IMR-90 (cell line): ENCODE results near the gene SUGCT. TPM values are rescaled to one million over a fixed set of nuclear protein-coding genes. Genes with fewer than 3 reads are reported as not detected.

ENCODE experiments used
- ATAC-seq: fragments of 200-7000 bp; cut with Tn5 transposase; 2 replicates; pipeline ENCODE4 v1.9.1; 2020; ENCODE audit warnings: low read depth, mild to moderate bottlenecking, moderate library complexity
- BruUV-seq: library from RNA; stranded (reverse); fragments of 400-500 nt; replicated peaks from 2 replicates; lab custom pipeline; 2021; lab: Mats Ljungman, UMichigan
- CTCF ChIA-PET: fragments of 300-600 bp; formaldehyde crosslinking; extraction: SDS; loops from one replicate; lab custom pipeline; 2021; ENCODE audit warnings: antibody characterized with exemption; lab: Yijun Ruan, JAX
- POLR2A ChIA-PET: fragments of 300-600 bp; sonication (Branson Sonifier 250); formaldehyde crosslinking; loops from one replicate; lab custom pipeline; 2022; ENCODE audit warnings: antibody characterized with exemption; ENCODE audit not compliant: unreplicated experiment; lab: Charles Lee
- DNase-seq: peaks from one replicate; pipeline ENCODE4 v3.0.0; 2013
- H2AFZ ChIP-seq: replicated peaks from 2 replicates; pipeline ENCODE3; 2013; ENCODE audit warnings: low read length, mild to moderate bottlenecking; ENCODE audit not compliant: poor library complexity
- H2AK5ac ChIP-seq: 2 replicates; pipeline ENCODE4 v1.6.1; 2013; ENCODE audit warnings: low read depth, low read length, inconsistent platforms
- H2AK9ac ChIP-seq: replicated peaks from 2 replicates; pipeline ENCODE3; 2013; ENCODE audit warnings: mild to moderate bottlenecking, low read depth, low read length, moderate library complexity; ENCODE audit not compliant: poor library complexity
- H2BK120ac ChIP-seq: 2 replicates; pipeline ENCODE4 v1.6.1; 2013; ENCODE audit warnings: low read depth, low read length, inconsistent platforms
- H2BK15ac ChIP-seq: 3 replicates; pipeline ENCODE4 v1.6.1; 2013; ENCODE audit warnings: low read depth, low read length, inconsistent platforms
- H2BK20ac ChIP-seq: 2 replicates; pipeline ENCODE4 v1.6.1; 2013; ENCODE audit warnings: low read depth, mild to moderate bottlenecking, inconsistent platforms, low read length, moderate library complexity
- H2BK5ac ChIP-seq: 2 replicates; pipeline ENCODE4 v1.6.1; 2013; ENCODE audit warnings: mild to moderate bottlenecking, low read depth, low read length, inconsistent platforms; ENCODE audit not compliant: poor library complexity, severe bottlenecking
- H3K14ac ChIP-seq: replicated peaks from 2 replicates; pipeline ENCODE4 v1.6.1; 2013; ENCODE audit warnings: low read depth, low read length, inconsistent platforms
- H3K18ac ChIP-seq: 2 replicates; pipeline ENCODE4 v1.6.1; 2013; ENCODE audit warnings: low read depth, low read length, control low read depth
- H3K23ac ChIP-seq: 2 replicates; pipeline ENCODE4 v1.6.1; 2013; ENCODE audit warnings: low read depth, low read length, inconsistent platforms
- H3K27ac ChIP-seq: 2 replicates; pipeline ENCODE4 v1.5.1; 2013; ENCODE audit warnings: mild to moderate bottlenecking, control low read depth, low read length; ENCODE audit not compliant: insufficient read depth
- H3K27me3 ChIP-seq: 2 replicates; pipeline ENCODE4 v1.6.1; 2013; ENCODE audit warnings: low read length; ENCODE audit not compliant: control insufficient read depth, insufficient read depth
- H3K36me3 ChIP-seq: 2 replicates; pipeline ENCODE4 v1.6.1; 2013; ENCODE audit warnings: low read length, mixed read lengths; ENCODE audit not compliant: control insufficient read depth, insufficient read depth
- H3K4ac ChIP-seq: 2 replicates; pipeline ENCODE4 v1.6.1; 2013; ENCODE audit warnings: low read depth, low read length, inconsistent platforms
- H3K4me1 ChIP-seq: 2 replicates; pipeline ENCODE4 v1.6.1; 2013; ENCODE audit warnings: low read length, mixed read lengths; ENCODE audit not compliant: control insufficient read depth, insufficient read depth
- H3K4me2 ChIP-seq: 2 replicates; pipeline ENCODE4 v1.6.1; 2013; ENCODE audit warnings: low read depth, mild to moderate bottlenecking, control low read depth, low read length, moderate library complexity
- H3K4me3 ChIP-seq: 2 replicates; pipeline ENCODE4 v1.5.1; 2013; ENCODE audit warnings: low read depth, mild to moderate bottlenecking, control low read depth, low read length, moderate library complexity; ENCODE audit not compliant: insufficient read depth
- H3K56ac ChIP-seq: 2 replicates; pipeline ENCODE4 v1.6.1; 2013; ENCODE audit warnings: low read length, inconsistent platforms; ENCODE audit not compliant: insufficient read depth; ENCODE audit errors: extremely low read depth
- H3K79me1 ChIP-seq, 2 experiments: 2 replicates each; pipeline ENCODE4 v1.6.1; 2013; ENCODE audit warnings: low read length in 2 of 2, inconsistent platforms in 1 of 2, low read depth in 1 of 2
- H3K9ac ChIP-seq: 2 replicates; pipeline ENCODE4 v1.6.1; 2013; ENCODE audit warnings: low read depth, low read length, control low read depth
- H3K9me1 ChIP-seq: 2 replicates; pipeline ENCODE4 v1.6.1; 2013; ENCODE audit warnings: low read length, inconsistent platforms; ENCODE audit not compliant: insufficient read depth
- H3K9me3 ChIP-seq: 2 replicates; pipeline ENCODE4 v1.6.1; 2013; ENCODE audit warnings: low read length; ENCODE audit not compliant: control insufficient read depth, insufficient read depth
- H4K20me1 ChIP-seq: 2 replicates; pipeline ENCODE4 v1.6.1; 2013; ENCODE audit warnings: low read length, inconsistent platforms; ENCODE audit not compliant: insufficient read depth
- H4K5ac ChIP-seq: 2 replicates; pipeline ENCODE4 v1.6.1; 2013; ENCODE audit warnings: mild to moderate bottlenecking, low read depth, low read length, control low read depth
- H4K8ac ChIP-seq, 2 experiments: 2 replicates each; pipeline ENCODE4 v1.6.1; 2013; ENCODE audit warnings: low read depth in 2 of 2, low read length in 2 of 2, control low read depth in 1 of 2, inconsistent platforms in 1 of 2
- H4K91ac ChIP-seq: 2 replicates; pipeline ENCODE4 v1.6.1; 2013; ENCODE audit warnings: low read depth, low read length, inconsistent platforms; ENCODE audit not compliant: insufficient read depth
- BHLHE40 ChIP-seq: fragments of 150-350 bp; IDR thresholded peaks from 2 replicates; pipeline ENCODE4 v1.6.1; 2016; ENCODE audit warnings: mild to moderate bottlenecking, low read depth, low read length
- CEBPB ChIP-seq: IDR thresholded peaks from 2 replicates; pipeline ENCODE4 v1.6.1; 2012; ENCODE audit warnings: low read depth, low read length, improper control_type of control experiment
- CHD1 ChIP-seq: IDR thresholded peaks from 2 replicates; pipeline ENCODE4 v1.6.1; 2012; ENCODE audit warnings: low read depth, low read length, improper control_type of control experiment
- FOS ChIP-seq: fragments of 150-350 bp; IDR thresholded peaks from 2 replicates; pipeline ENCODE4 v1.6.1; 2016; ENCODE audit warnings: low read depth, low read length
- MAFK ChIP-seq: IDR thresholded peaks from 2 replicates; pipeline ENCODE4 v1.6.1; 2012; ENCODE audit warnings: low read depth, low read length, improper control_type of control experiment
- MAZ ChIP-seq: IDR thresholded peaks from 2 replicates; pipeline ENCODE4 v1.6.1; 2012; ENCODE audit warnings: low read depth, mild to moderate bottlenecking, low read length, improper control_type of control experiment, moderate library complexity, borderline replicate concordance
- MXI1 ChIP-seq: IDR thresholded peaks from 2 replicates; pipeline ENCODE4 v1.6.1; 2012; ENCODE audit warnings: low read depth, mild to moderate bottlenecking, low read length, moderate library complexity, borderline replicate concordance
- NFE2L2 ChIP-seq: fragments of 150-350 bp; IDR thresholded peaks from 2 replicates; pipeline ENCODE4 v1.6.1; 2016; ENCODE audit warnings: low read depth, mild to moderate bottlenecking, low read length
- POLR2A ChIP-seq: IDR thresholded peaks from 2 replicates; pipeline ENCODE4 v1.6.1; 2012; ENCODE audit warnings: mild to moderate bottlenecking, low read depth, low read length
- RAD21 ChIP-seq: IDR thresholded peaks from 2 replicates; pipeline ENCODE4 v1.6.1; 2012; ENCODE audit warnings: low read length, improper control_type of control experiment
- RCOR1 ChIP-seq: IDR thresholded peaks from 2 replicates; pipeline ENCODE4 v1.6.1; 2012; ENCODE audit warnings: mild to moderate bottlenecking, low read length, improper control_type of control experiment; ENCODE audit not compliant: insufficient replicate concordance
- RFX5 ChIP-seq: IDR thresholded peaks from 2 replicates; pipeline ENCODE4 v1.8.0; 2012; ENCODE audit warnings: low read depth, mild to moderate bottlenecking, low read length, moderate library complexity
- SMC3 ChIP-seq: fragments of 150-350 bp; IDR thresholded peaks from 2 replicates; pipeline ENCODE4 v1.6.1; 2016; ENCODE audit warnings: low read depth, mild to moderate bottlenecking, antibody characterized with exemption, low read length, moderate library complexity
- WGBS, 2 experiments: methylation state at CpG; one replicate each; pipeline versions ENCODE4 v1.1.5 to v1.1.7; 2013; ENCODE audit warnings: missing lambda C conversion rate in 2 of 2; ENCODE audit not compliant: insufficient read length in 1 of 2; ENCODE audit errors: extremely low coverage in 2 of 2; 5-methylcytosine and 5-hydroxymethylcytosine counted together
- dilution Hi-C: fragments of 300-500 bp; cut with HindIII; formaldehyde crosslinking; loops from one replicate; pipeline ENCODE4 v1.14.3; 2018; ENCODE audit warnings: low sequenced_read_pairs; ENCODE audit not compliant: unreplicated experiment
- in situ Hi-C: fragments of 300-500 bp; cut with MboI; formaldehyde crosslinking; loops from 3 replicates; pipeline ENCODE4 v1.14.3; 2019; ENCODE audit warnings: low sequenced_read_pairs, inconsistent platforms, mixed read lengths
- intact Hi-C: fragments of 100-400 bp; cut with micrococcal nuclease; formaldehyde crosslinking; loops from 2 replicates; pipeline ENCODE4 v1.10.0; 2022
- polyA plus RNA-seq, 3 experiments: library from polyadenylated mRNA; depleted of rRNA; stranded (reverse); fragments of >200 nt; gene quantifications; 2 replicates each; pipeline ENCODE4 v1.2.3, GENCODE V29; 2012; ENCODE audit warnings: low replicate concordance in 1 of 3
- total RNA-seq: library from RNA; depleted of rRNA; stranded (reverse); fragments of >200 nt; gene quantifications from 2 replicates; pipeline ENCODE4 v1.2.3, GENCODE V29; 2012
- TF ChIP-seq, protein P1 (sequence below): fragments of 150-350 bp; IDR thresholded peaks from 2 replicates; pipeline ENCODE4 v1.6.1; 2016; ENCODE audit warnings: low read depth, mild to moderate bottlenecking, low read length, moderate library complexity, borderline replicate concordance
- TF ChIP-seq, protein P2 (sequence below): fragments of 150-350 bp; IDR thresholded peaks from 2 replicates; pipeline ENCODE4 v1.6.1; 2017; ENCODE audit warnings: mild to moderate bottlenecking, antibody characterized with exemption, low read length, low read depth
- TF ChIP-seq, protein P3 (sequence below): conservative IDR thresholded peaks from 2 replicates; pipeline ENCODE4 v1.5.1; 2012; ENCODE audit warnings: mild to moderate bottlenecking, low read depth, low read length, improper control_type of control experiment

The SUGCT gene
- total and polyA plus RNA-seq, 2 of the 4 experiments (the other 2 are of a cell fraction) = 5.9 to 8.3 TPM

DNA sequence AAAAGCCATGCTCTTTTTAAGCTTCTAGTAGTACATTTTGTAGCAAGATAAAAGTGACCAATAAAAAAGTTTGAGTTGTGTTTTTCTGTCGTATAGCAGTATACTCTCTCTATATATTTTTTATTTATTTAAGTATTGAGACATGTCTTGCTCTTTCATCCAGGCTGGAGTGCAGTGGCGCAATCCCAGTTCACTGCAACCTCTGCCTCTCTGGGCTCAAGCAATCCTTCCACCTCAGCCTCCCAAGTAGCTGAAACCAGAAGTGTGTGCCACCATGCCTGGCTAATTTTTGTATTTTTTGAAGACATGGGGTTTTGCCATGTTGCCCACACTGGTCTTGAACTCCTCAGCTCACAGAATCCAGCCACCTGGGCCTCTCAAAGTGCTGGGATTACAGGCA, 2.8 kb downstream of the SUGCT start:
- ChIA-PET CTCF (no interaction called here), POLR2A (no interaction called here)
- no peak overlapping the region for H3K18ac ChIP-seq
- H2BK5ac ChIP-seq = no peak overlapping the region
- no peak overlapping the region for H3K4me3 ChIP-seq
- peaks cover 3 to 13% of the 10 kb centered on the region in 2 experiments; a peak in 3 of 4 replicates for H3K79me1 ChIP-seq
- no peak overlapping the region for H3K27ac ChIP-seq
- H3K9me1 ChIP-seq = no peaks in the 10 kb centered on the region
- no peaks in the 10 kb centered on the region for H3K9me3 ChIP-seq
- H3K9ac ChIP-seq = no peak overlapping the region
- no CpG with 5 or more reads among the region's 2 CpGs for WGBS, 2 experiments
- H3K23ac ChIP-seq = no peak overlapping the region
- in situ Hi-C loops = no loop called here
- H4K20me1 ChIP-seq = no peaks in the 10 kb centered on the region
- no peak overlapping the region for H4K91ac ChIP-seq
- no peak overlapping the region for H3K14ac ChIP-seq
- intact Hi-C loops = no loop called here
- H2AK5ac ChIP-seq = no peak overlapping the region
- ATAC-seq (no peak), DNase-seq (no peak)
- dilution Hi-C loops = no loop called here
- H2BK15ac ChIP-seq = no peak overlapping the region
- no peak overlapping the region for H4K8ac ChIP-seq
- no TSS peak for BruUV-seq
- H2AK9ac ChIP-seq = no peak overlapping the region
- no peak overlapping the region for H2AFZ ChIP-seq
- H3K4ac ChIP-seq = no peak overlapping the region
- no peaks in the 10 kb centered on the region for H3K27me3 ChIP-seq
- no peak overlapping the region for H2BK20ac ChIP-seq
- H4K5ac ChIP-seq = no peak overlapping the region
- H3K36me3 ChIP-seq = no peaks in the 10 kb centered on the region
- no peak overlapping the region for H3K4me2 ChIP-seq
- H3K56ac ChIP-seq = no peak overlapping the region
- no peaks in the 10 kb centered on the region for H3K4me1 ChIP-seq
- TF ChIP-seq CHD1 (no peak), CEBPB (no peak), RFX5 (no peak), POLR2A (no peak), BHLHE40 (no peak), FOS (no peak), RAD21 (no peak), MAZ (no peak), SMC3 (no peak), RCOR1 (no peak), MAFK (no peak), MXI1 (no peak), NFE2L2 (no peak)
- TF ChIP-seq, protein P1, sequence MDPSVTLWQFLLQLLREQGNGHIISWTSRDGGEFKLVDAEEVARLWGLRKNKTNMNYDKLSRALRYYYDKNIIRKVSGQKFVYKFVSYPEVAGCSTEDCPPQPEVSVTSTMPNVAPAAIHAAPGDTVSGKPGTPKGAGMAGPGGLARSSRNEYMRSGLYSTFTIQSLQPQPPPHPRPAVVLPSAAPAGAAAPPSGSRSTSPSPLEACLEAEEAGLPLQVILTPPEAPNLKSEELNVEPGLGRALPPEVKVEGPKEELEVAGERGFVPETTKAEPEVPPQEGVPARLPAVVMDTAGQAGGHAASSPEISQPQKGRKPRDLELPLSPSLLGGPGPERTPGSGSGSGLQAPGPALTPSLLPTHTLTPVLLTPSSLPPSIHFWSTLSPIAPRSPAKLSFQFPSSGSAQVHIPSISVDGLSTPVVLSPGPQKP = no peak
- TF ChIP-seq, protein P2, sequence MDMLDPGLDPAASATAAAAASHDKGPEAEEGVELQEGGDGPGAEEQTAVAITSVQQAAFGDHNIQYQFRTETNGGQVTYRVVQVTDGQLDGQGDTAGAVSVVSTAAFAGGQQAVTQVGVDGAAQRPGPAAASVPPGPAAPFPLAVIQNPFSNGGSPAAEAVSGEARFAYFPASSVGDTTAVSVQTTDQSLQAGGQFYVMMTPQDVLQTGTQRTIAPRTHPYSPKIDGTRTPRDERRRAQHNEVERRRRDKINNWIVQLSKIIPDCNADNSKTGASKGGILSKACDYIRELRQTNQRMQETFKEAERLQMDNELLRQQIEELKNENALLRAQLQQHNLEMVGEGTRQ = no peak
- TF ChIP-seq, protein P3, sequence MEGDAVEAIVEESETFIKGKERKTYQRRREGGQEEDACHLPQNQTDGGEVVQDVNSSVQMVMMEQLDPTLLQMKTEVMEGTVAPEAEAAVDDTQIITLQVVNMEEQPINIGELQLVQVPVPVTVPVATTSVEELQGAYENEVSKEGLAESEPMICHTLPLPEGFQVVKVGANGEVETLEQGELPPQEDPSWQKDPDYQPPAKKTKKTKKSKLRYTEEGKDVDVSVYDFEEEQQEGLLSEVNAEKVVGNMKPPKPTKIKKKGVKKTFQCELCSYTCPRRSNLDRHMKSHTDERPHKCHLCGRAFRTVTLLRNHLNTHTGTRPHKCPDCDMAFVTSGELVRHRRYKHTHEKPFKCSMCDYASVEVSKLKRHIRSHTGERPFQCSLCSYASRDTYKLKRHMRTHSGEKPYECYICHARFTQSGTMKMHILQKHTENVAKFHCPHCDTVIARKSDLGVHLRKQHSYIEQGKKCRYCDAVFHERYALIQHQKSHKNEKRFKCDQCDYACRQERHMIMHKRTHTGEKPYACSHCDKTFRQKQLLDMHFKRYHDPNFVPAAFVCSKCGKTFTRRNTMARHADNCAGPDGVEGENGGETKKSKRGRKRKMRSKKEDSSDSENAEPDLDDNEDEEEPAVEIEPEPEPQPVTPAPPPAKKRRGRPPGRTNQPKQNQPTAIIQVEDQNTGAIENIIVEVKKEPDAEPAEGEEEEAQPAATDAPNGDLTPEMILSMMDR = no peak
- no peak overlapping the region for H2BK120ac ChIP-seq
